HL-60 (cell line): ENCODE measurements around the gene CAPN9.

ENCODE experiments used
- DNase-seq, 2 experiments: peaks; one replicate each; pipeline ENCODE4 v3.0.0-alpha.2; 2010 to 2020; ENCODE audit warnings: low read depth in 1 of 2, low spot score in 1 of 2
- H3K27ac ChIP-seq: fragments of 250-450 bp; sonication (Bioruptor Pico); replicated peaks from 2 replicates; pipeline ENCODE4 v1.5.1; 2020; ENCODE audit warnings: mild to moderate bottlenecking, moderate library complexity
- H3K27me3 ChIP-seq: fragments of 250-450 bp; sonication (Bioruptor Pico); 2 replicates; pipeline ENCODE4 v1.5.1; 2021; ENCODE audit warnings: mild to moderate bottlenecking, moderate library complexity; ENCODE audit not compliant: insufficient read depth, poor library complexity, severe bottlenecking
- H3K4me3 ChIP-seq: replicated peaks from 2 replicates; pipeline ENCODE4 v1.5.1; 2011; ENCODE audit warnings: mild to moderate bottlenecking, control low read depth, low read length; ENCODE audit not compliant: insufficient read depth
- GABPA ChIP-seq: IDR thresholded peaks from 2 replicates; pipeline ENCODE4 v1.6.1; 2012; ENCODE audit warnings: low read depth
- POLR2AphosphoS5 ChIP-seq: IDR thresholded peaks from 2 replicates; pipeline ENCODE4 v1.6.1; 2012; ENCODE audit warnings: low read depth
- SPI1 ChIP-seq: IDR thresholded peaks from 2 replicates; pipeline ENCODE4 v1.6.1; 2012; ENCODE audit warnings: low read depth, mild to moderate bottlenecking, borderline replicate concordance
- TF ChIP-seq, protein P1 (sequence below): IDR thresholded peaks from 2 replicates; pipeline ENCODE4 v1.6.1; 2012; ENCODE audit warnings: low read depth; ENCODE audit not compliant: insufficient replicate concordance
- TF ChIP-seq, protein P2 (sequence below): IDR thresholded peaks from one replicate; pipeline ENCODE4 v1.5.1; 2011; ENCODE audit warnings: low read length, control low read depth, inconsistent platforms; ENCODE audit not compliant: insufficient read depth

The CAPN9 gene

DNA sequence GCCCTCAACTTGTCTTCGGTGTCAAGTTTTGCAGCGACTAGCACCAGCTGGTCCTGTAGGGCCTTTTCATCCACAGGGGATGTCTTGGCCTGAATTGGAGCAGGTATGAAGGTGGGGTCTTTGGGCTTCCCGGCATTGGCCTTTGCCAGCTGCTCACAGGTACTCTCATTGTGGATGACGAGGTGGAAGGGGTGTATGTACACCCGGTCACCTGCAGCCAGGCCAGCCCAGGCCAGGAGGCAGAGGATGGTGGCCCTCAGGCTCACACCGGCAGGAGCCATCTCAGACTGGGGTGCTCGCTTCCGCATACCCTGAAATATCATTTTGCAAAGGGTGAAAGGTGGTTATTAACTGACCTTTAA lies 36.7 kb upstream of the CAPN9 start:
- TF ChIP-seq, protein P1, sequence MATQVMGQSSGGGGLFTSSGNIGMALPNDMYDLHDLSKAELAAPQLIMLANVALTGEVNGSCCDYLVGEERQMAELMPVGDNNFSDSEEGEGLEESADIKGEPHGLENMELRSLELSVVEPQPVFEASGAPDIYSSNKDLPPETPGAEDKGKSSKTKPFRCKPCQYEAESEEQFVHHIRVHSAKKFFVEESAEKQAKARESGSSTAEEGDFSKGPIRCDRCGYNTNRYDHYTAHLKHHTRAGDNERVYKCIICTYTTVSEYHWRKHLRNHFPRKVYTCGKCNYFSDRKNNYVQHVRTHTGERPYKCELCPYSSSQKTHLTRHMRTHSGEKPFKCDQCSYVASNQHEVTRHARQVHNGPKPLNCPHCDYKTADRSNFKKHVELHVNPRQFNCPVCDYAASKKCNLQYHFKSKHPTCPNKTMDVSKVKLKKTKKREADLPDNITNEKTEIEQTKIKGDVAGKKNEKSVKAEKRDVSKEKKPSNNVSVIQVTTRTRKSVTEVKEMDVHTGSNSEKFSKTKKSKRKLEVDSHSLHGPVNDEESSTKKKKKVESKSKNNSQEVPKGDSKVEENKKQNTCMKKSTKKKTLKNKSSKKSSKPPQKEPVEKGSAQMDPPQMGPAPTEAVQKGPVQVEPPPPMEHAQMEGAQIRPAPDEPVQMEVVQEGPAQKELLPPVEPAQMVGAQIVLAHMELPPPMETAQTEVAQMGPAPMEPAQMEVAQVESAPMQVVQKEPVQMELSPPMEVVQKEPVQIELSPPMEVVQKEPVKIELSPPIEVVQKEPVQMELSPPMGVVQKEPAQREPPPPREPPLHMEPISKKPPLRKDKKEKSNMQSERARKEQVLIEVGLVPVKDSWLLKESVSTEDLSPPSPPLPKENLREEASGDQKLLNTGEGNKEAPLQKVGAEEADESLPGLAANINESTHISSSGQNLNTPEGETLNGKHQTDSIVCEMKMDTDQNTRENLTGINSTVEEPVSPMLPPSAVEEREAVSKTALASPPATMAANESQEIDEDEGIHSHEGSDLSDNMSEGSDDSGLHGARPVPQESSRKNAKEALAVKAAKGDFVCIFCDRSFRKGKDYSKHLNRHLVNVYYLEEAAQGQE = no peak
- TF ChIP-seq POLR2AphosphoS5 (no peak), GABPA (no peak), SPI1 (no peak)
- TF ChIP-seq, protein P2, sequence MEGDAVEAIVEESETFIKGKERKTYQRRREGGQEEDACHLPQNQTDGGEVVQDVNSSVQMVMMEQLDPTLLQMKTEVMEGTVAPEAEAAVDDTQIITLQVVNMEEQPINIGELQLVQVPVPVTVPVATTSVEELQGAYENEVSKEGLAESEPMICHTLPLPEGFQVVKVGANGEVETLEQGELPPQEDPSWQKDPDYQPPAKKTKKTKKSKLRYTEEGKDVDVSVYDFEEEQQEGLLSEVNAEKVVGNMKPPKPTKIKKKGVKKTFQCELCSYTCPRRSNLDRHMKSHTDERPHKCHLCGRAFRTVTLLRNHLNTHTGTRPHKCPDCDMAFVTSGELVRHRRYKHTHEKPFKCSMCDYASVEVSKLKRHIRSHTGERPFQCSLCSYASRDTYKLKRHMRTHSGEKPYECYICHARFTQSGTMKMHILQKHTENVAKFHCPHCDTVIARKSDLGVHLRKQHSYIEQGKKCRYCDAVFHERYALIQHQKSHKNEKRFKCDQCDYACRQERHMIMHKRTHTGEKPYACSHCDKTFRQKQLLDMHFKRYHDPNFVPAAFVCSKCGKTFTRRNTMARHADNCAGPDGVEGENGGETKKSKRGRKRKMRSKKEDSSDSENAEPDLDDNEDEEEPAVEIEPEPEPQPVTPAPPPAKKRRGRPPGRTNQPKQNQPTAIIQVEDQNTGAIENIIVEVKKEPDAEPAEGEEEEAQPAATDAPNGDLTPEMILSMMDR = no peak
- no peak for DNase-seq
- H3K4me3 ChIP-seq = no peak overlapping the region
- H3K27me3 ChIP-seq = no peaks in the 10 kb centered on the region
- no peak overlapping the region for H3K27ac ChIP-seq

DNA sequence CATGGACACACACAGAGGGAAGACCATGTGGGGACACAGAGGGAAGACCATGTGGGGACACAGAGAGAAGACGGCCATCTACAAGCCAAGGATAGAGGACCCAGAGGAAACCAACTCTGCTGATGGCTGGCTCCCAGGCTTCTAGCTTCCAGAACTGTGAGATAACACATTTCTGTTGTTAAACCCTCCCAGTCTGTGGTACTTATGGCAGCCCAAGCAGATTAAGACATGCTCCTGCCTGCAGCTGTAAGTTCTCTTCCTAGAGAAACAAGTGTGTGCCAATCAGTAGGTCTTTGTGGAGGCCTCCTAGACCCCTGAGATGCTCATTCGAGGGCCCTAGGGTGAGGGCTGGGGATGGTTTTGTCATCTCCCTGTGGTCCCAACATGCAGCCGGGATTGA lies 35.9 kb upstream of the CAPN9 start:
- Histone ChIP-seq H3K27me3 (no peaks in the 10 kb centered on the region), H3K4me3 (no peak overlapping the region), H3K27ac (no peak overlapping the region)
- no peak for TF ChIP-seq SPI1
- TF ChIP-seq GABPA = no peak
- TF ChIP-seq, protein P2 = no peak
- DNase-seq = no peak

DNA sequence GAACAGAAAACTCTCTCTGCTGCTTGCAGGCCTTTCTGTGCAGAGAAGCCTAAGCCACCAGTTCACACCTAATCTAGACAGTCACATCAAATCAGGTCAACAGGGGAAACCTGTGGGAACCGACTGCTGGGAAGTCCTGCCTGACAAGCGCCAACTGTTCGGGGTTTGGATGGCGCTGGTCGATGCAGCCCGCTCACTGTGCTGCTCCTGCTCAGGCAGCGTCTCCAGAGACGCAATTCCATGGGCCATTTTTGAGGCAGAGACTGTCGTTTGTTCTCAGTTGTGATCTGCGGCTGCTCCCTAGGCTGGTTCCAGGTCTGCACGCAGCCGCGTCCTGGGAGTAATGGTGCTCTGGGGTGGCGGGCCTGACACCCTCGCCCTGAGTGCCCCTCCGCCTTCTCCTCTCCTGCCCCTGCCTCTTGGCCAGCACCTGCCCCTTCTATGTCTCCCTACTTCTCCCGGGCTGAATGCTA lies 34.7 kb upstream of the CAPN9 start:
- TF ChIP-seq SPI1 (no peak), GABPA (no peak), POLR2AphosphoS5 (no peak)
- TF ChIP-seq, protein P2 = no peak
- TF ChIP-seq, protein P1 = no peak
- Histone ChIP-seq H3K27ac (no peak overlapping the region), H3K27me3 (no peaks in the 10 kb centered on the region), H3K4me3 (no peak overlapping the region)
- no peak for DNase-seq

DNA sequence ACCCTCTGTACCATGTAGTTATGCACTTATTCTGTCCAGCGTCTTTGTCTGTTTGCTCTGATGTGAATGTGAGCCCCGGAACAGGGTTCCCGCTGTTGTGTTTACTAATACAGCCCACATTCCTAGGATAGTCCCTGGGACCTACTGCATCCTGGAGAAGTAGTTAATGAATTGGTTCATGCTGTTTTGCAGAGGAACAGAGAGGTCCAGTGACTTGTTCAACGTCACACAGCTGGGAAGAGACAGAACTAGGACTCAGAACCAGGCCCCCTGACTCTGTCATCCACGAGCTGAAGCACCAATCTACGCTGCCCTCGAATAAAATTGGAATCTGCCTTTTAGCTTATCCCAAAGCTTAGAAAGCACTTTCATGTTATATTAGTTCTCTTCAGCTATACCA lies 34.0 kb upstream of the CAPN9 start:
- no peak overlapping the region for H3K27ac ChIP-seq
- no peaks in the 10 kb centered on the region for H3K27me3 ChIP-seq
- no peak for DNase-seq
- no peak overlapping the region for H3K4me3 ChIP-seq
- TF ChIP-seq, protein P2 = no peak
- no peak for TF ChIP-seq GABPA
- TF ChIP-seq, protein P1 = no peak
- TF ChIP-seq POLR2AphosphoS5 = no peak
- TF ChIP-seq SPI1 = no peak
